ENCODE data around the gene GPD1. TPM values are rescaled to one million over a fixed set of nuclear protein-coding genes. Genes with fewer than 3 reads are reported as not detected.

GPD1 gene
- total and polyA plus RNA-seq, 9 of the 15 experiments (the other 6 are each of a cell fraction or from before 2014, with no cell fraction given) = 0.13 to 1.00 (median 0.55) TPM

GRCh38 chr12:50112456-50113218 is 8.8 kb downstream of the GPD1 start (continued):
- TF ChIP-seq SAP30 (IDR thresholded peaks at IDR 0.05; ENCODE audit: borderline replicate concordance, insufficient read depth, low read depth, low read length, poor library complexity, severe bottlenecking) = peak; percentile 19
- no peak for TF ChIP-seq NR2C1 (IDR thresholded peaks at IDR 0.05)
- TF ChIP-seq NR2C1 (tag; IDR thresholded peaks at IDR 0.05) = no peak
- no peak for TF ChIP-seq KLF6 (CRISPR knock-in tag; IDR thresholded peaks at IDR 0.05; ENCODE audit: borderline replicate concordance)
- TF ChIP-seq TEAD2 (tag; IDR thresholded peaks at IDR 0.05) = no peak
- 0 out of 4 replicates have a peak, but pooled peaks of 1 of the 2 experiments have one; percentile 3 for TF ChIP-seq MAZ (CRISPR knock-in tag; conservative IDR thresholded peaks at IDR 0.05 in 1 of 2, IDR thresholded peaks at IDR 0.05 in 1 of 2)
- TF ChIP-seq PRPF4 (IDR thresholded peaks at IDR 0.05; ENCODE audit: insufficient read depth, low read depth, low read length, poor library complexity, severe bottlenecking) = no peak
- TF ChIP-seq, protein P1, sequence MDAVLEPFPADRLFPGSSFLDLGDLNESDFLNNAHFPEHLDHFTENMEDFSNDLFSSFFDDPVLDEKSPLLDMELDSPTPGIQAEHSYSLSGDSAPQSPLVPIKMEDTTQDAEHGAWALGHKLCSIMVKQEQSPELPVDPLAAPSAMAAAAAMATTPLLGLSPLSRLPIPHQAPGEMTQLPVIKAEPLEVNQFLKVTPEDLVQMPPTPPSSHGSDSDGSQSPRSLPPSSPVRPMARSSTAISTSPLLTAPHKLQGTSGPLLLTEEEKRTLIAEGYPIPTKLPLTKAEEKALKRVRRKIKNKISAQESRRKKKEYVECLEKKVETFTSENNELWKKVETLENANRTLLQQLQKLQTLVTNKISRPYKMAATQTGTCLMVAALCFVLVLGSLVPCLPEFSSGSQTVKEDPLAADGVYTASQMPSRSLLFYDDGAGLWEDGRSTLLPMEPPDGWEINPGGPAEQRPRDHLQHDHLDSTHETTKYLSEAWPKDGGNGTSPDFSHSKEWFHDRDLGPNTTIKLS (IDR thresholded peaks at IDR 0.05; ENCODE audit: borderline replicate concordance, low read depth) = no peak
- TF ChIP-seq SREBF1 (IDR thresholded peaks at IDR 0.05; ENCODE audit: borderline replicate concordance, low read depth, low read length) = no peak
- no peak for TF ChIP-seq HOXB6 (CRISPR knock-in tag; IDR thresholded peaks at IDR 0.05; ENCODE audit: borderline replicate concordance)
- no peak for TF ChIP-seq ZNF133 (CRISPR knock-in tag; IDR thresholded peaks at IDR 0.05)
- TF ChIP-seq MEF2A (IDR thresholded peaks at IDR 0.05; ENCODE audit: control insufficient read depth, low read depth, low read length) = no peak
